ENCODE results near the gene GRM7.

DNA sequence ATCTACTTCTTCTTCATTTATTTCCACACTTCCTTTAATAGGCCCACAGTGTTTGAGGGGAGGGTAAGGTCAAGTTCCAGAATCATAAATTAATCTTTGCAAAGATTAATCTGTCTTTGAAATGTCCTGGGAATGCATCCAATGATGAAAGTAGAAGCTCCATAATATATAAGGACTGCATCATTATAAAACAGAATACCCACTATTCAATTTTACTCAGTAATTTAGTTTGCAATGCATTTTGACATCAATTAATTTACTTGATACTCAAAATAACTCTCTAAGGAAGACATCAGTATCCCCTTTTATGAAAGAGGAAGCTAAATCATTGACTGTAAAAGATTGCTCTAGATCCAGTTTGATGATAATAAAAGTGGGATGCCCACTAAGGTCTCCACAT, 777.2 kb downstream of the GRM7 start:
- TF ChIP-seq, protein P1, sequence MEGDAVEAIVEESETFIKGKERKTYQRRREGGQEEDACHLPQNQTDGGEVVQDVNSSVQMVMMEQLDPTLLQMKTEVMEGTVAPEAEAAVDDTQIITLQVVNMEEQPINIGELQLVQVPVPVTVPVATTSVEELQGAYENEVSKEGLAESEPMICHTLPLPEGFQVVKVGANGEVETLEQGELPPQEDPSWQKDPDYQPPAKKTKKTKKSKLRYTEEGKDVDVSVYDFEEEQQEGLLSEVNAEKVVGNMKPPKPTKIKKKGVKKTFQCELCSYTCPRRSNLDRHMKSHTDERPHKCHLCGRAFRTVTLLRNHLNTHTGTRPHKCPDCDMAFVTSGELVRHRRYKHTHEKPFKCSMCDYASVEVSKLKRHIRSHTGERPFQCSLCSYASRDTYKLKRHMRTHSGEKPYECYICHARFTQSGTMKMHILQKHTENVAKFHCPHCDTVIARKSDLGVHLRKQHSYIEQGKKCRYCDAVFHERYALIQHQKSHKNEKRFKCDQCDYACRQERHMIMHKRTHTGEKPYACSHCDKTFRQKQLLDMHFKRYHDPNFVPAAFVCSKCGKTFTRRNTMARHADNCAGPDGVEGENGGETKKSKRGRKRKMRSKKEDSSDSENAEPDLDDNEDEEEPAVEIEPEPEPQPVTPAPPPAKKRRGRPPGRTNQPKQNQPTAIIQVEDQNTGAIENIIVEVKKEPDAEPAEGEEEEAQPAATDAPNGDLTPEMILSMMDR (IDR thresholded peaks at IDR 0.05) = no peak
- no peak for TF ChIP-seq POLR2A (IDR thresholded peaks at IDR 0.05)
